PFSK-1 (cell line): ENCODE results near the gene NRCAM.

Experiments used
- POLR2AphosphoS5 ChIP-seq: IDR thresholded peaks from 2 replicates; pipeline ENCODE4 v1.6.1; 2012; ENCODE audit warnings: low read depth, mild to moderate bottlenecking, control low read depth, low read length, moderate library complexity
- SIN3A ChIP-seq: IDR thresholded peaks from 2 replicates; pipeline ENCODE4 v1.6.1; 2012; ENCODE audit warnings: mild to moderate bottlenecking, low read length, moderate library complexity, borderline replicate concordance; ENCODE audit not compliant: insufficient read depth
- TF ChIP-seq, protein P1 (sequence below), 2 experiments: IDR thresholded peaks; 2 replicates each; pipeline versions ENCODE4 v1.6.1 to v1.8.0; 2011 to 2012; ENCODE audit warnings: low read depth in 2 of 2, low read length in 2 of 2, control low read depth in 1 of 2, inconsistent platforms in 1 of 2, mild to moderate bottlenecking in 1 of 2, moderate library complexity in 1 of 2; ENCODE audit not compliant: insufficient read depth in 1 of 2

DNA sequence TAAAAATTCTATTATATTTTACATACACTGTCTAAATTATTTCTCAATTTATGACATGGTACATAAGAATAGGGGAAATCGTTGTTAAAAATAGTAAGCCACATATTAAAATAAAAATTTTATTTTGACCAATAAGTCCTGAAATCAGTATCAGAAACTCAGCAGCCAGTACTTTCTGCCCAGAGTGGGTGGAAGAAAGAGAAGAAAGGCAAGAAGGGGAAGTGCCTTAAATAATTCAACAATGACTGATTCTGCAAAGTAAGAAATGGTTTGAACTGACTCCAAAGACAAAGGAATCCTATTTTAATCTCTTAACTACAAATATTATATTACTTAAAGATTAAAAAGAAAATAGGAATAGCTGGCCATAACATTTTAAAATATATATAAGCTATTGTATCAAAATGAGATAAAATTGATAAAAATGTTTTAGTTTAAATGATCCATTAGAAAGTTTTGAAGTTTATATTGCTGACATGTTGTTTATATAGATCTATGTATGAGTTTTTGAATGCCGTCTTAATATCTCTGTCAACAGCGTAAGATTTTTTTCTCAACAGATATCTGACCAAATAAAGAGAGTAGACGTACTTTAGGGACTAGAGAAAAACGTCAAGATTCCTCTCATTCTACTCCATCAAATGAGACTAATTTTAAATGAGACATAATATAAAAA, 30.2 kb upstream of the NRCAM start:
- TF ChIP-seq SIN3A (no peak), POLR2AphosphoS5 (no peak)
- TF ChIP-seq, protein P1, sequence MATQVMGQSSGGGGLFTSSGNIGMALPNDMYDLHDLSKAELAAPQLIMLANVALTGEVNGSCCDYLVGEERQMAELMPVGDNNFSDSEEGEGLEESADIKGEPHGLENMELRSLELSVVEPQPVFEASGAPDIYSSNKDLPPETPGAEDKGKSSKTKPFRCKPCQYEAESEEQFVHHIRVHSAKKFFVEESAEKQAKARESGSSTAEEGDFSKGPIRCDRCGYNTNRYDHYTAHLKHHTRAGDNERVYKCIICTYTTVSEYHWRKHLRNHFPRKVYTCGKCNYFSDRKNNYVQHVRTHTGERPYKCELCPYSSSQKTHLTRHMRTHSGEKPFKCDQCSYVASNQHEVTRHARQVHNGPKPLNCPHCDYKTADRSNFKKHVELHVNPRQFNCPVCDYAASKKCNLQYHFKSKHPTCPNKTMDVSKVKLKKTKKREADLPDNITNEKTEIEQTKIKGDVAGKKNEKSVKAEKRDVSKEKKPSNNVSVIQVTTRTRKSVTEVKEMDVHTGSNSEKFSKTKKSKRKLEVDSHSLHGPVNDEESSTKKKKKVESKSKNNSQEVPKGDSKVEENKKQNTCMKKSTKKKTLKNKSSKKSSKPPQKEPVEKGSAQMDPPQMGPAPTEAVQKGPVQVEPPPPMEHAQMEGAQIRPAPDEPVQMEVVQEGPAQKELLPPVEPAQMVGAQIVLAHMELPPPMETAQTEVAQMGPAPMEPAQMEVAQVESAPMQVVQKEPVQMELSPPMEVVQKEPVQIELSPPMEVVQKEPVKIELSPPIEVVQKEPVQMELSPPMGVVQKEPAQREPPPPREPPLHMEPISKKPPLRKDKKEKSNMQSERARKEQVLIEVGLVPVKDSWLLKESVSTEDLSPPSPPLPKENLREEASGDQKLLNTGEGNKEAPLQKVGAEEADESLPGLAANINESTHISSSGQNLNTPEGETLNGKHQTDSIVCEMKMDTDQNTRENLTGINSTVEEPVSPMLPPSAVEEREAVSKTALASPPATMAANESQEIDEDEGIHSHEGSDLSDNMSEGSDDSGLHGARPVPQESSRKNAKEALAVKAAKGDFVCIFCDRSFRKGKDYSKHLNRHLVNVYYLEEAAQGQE (IDR thresholded peaks at IDR 0.05; ENCODE audit: insufficient read depth in 1 of 2, low read depth in 2 of 2, low read length in 2 of 2) = no peak
